GM12878 (cell line): ENCODE data around the gene KLHL30. TPM values are rescaled to one million over a fixed set of nuclear protein-coding genes. Genes with fewer than 3 reads are reported as not detected.

ENCODE experiments used
- ATAC-seq: fragments of 200-7000 bp; cut with Tn5 transposase; 3 replicates; pipeline ENCODE4 v1.9.1; 2020; ENCODE audit warnings: mild to moderate bottlenecking, moderate library complexity
- BruUV-seq: library from RNA; stranded (reverse); fragments of 400-500 nt; replicated peaks from 2 replicates; lab custom pipeline; 2021; lab: Mats Ljungman, UMichigan
- CTCF ChIA-PET: fragments of 300-600 bp; sonication (Branson Sonifier 250); formaldehyde crosslinking; extraction: SDS; loops from one replicate; lab custom pipeline; 2021; ENCODE audit warnings: inconsistent platforms; lab: Yijun Ruan, JAX
- POLR2A ChIA-PET: fragments of 350-600 bp; formaldehyde crosslinking; extraction: SDS; loops from one replicate; lab custom pipeline; 2021; ENCODE audit warnings: inconsistent platforms; lab: Charles Lee
- RAD21 ChIA-PET: fragments of 300-600 bp; sonication (Branson Sonifier 250); formaldehyde crosslinking; loops from one replicate; lab custom pipeline; 2023; ENCODE audit warnings: antibody characterized with exemption; ENCODE audit not compliant: unreplicated experiment; lab: Charles Lee
- SMC1A ChIA-PET: fragments of 300-600 bp; sonication (Branson Sonifier 250); formaldehyde crosslinking; loops from one replicate; lab custom pipeline; 2023; ENCODE audit not compliant: unreplicated experiment, uncharacterized antibody; lab: Charles Lee
- DNase-seq: peaks from one replicate; pipeline ENCODE4 v3.0.0-alpha.2; 2011; ENCODE audit warnings: low read depth, low spot score
- FAIRE-seq: peaks from 3 replicates; lab custom pipeline; 2011; peaks lifted over from hg19 to GRCh38; lab: Jason Lieb, UNC
- H2AFZ ChIP-seq: 2 replicates; pipeline ENCODE4 v1.6.0; 2011; ENCODE audit warnings: low read depth, low read length, control low read depth; ENCODE audit not compliant: control insufficient read depth
- H3K27ac ChIP-seq: 2 replicates; pipeline ENCODE4 v1.5.1; 2011; ENCODE audit warnings: control low read depth; ENCODE audit not compliant: control insufficient read depth, insufficient read depth
- H3K27me3 ChIP-seq, 2 experiments: replicated peaks in 1 of 2; 2 replicates each; pipeline versions ENCODE4 v1.6.0 to v1.6.1; 2011; ENCODE audit warnings: low read length in 1 of 2; ENCODE audit not compliant: control insufficient read depth in 2 of 2, insufficient read depth in 2 of 2
- H3K36me3 ChIP-seq, 2 experiments: 2 replicates each; pipeline ENCODE4 v1.5.1; 2011; ENCODE audit warnings: low read length in 1 of 2; ENCODE audit not compliant: control insufficient read depth in 2 of 2, insufficient read depth in 2 of 2
- H3K4me1 ChIP-seq: 2 replicates; pipeline ENCODE4 v1.6.1; 2011; ENCODE audit warnings: mild to moderate bottlenecking, low read length, moderate library complexity, mixed read lengths; ENCODE audit not compliant: control insufficient read depth, insufficient read depth
- H3K4me2 ChIP-seq: 2 replicates; pipeline ENCODE4 v1.6.0; 2011; ENCODE audit warnings: control low read depth; ENCODE audit not compliant: control insufficient read depth, insufficient read depth
- H3K4me3 ChIP-seq: fragments of 200-600 bp; sonication (generic); 2 replicates; pipeline ENCODE4 v1.5.1; 2016
- H3K79me2 ChIP-seq: 2 replicates; pipeline ENCODE4 v1.6.0; 2011; ENCODE audit warnings: low read length; ENCODE audit not compliant: control insufficient read depth, insufficient read depth
- H3K9ac ChIP-seq: 2 replicates; pipeline ENCODE4 v1.8.0; 2011; ENCODE audit warnings: low read length, control low read depth, mixed read lengths; ENCODE audit not compliant: control insufficient read depth, insufficient read depth
- H3K9me3 ChIP-seq: replicated peaks from 3 replicates; pipeline ENCODE4 v1.5.1; 2011; ENCODE audit warnings: mild to moderate bottlenecking, low read length; ENCODE audit not compliant: control insufficient read depth, insufficient read depth
- H4K20me1 ChIP-seq: 2 replicates; pipeline ENCODE4 v1.6.0; 2011; ENCODE audit not compliant: control insufficient read depth, insufficient read depth
- CHD1 ChIP-seq: IDR thresholded peaks from 2 replicates; pipeline ENCODE4 v1.6.1; 2012; ENCODE audit warnings: low read depth, low read length, improper control_type of control experiment
- CHD2 ChIP-seq: IDR thresholded peaks from 2 replicates; pipeline ENCODE4 v1.6.1; 2011; ENCODE audit warnings: low read depth, low read length, improper control_type of control experiment, borderline replicate concordance
- GABPA ChIP-seq: IDR thresholded peaks from 2 replicates; pipeline ENCODE4 v1.6.1; 2014; ENCODE audit warnings: antibody characterized with exemption, low read depth, mild to moderate bottlenecking, inconsistent platforms
- KLF5 ChIP-seq: fragments of 450-650 bp; IDR thresholded peaks from 2 replicates; pipeline ENCODE4 v1.6.1; 2014; ENCODE audit warnings: mild to moderate bottlenecking; ENCODE audit not compliant: partially characterized antibody
- MXI1 ChIP-seq: fragments of 150-350 bp; IDR thresholded peaks from 2 replicates; pipeline ENCODE4 v1.6.1; 2011; ENCODE audit warnings: low read depth, mild to moderate bottlenecking, inconsistent platforms, low read length, improper control_type of control experiment
- NFYB ChIP-seq: IDR thresholded peaks from 2 replicates; pipeline ENCODE4 v1.6.1; 2011; ENCODE audit warnings: low read depth, mild to moderate bottlenecking, low read length, improper control_type of control experiment, moderate library complexity; ENCODE audit not compliant: insufficient read depth
- NR2C1 ChIP-seq: fragments of 450-650 bp; IDR thresholded peaks from 2 replicates; pipeline ENCODE4 v1.6.1; 2017; ENCODE audit warnings: antibody characterized with exemption, mild to moderate bottlenecking, moderate library complexity
- PML ChIP-seq: IDR thresholded peaks from 2 replicates; pipeline ENCODE4 v1.6.1; 2012; ENCODE audit warnings: low read length, inconsistent platforms
- SMARCA5 ChIP-seq: fragments of 450-650 bp; IDR thresholded peaks from 2 replicates; pipeline ENCODE4 v1.6.1; 2017; ENCODE audit warnings: mild to moderate bottlenecking
- STAT3 ChIP-seq: IDR thresholded peaks from 2 replicates; pipeline ENCODE4 v1.6.1; 2011; ENCODE audit warnings: low read depth, low read length, improper control_type of control experiment
- TAF1 ChIP-seq: IDR thresholded peaks from 2 replicates; pipeline ENCODE4 v1.6.1; 2011; ENCODE audit warnings: mild to moderate bottlenecking, low read depth, low read length, borderline replicate concordance
- TCF7 ChIP-seq: IDR thresholded peaks from 2 replicates; pipeline ENCODE4 v1.6.1; 2014; ENCODE audit warnings: antibody characterized with exemption, borderline replicate concordance
- ZBTB33 ChIP-seq: fragments of 450-650 bp; IDR thresholded peaks from 2 replicates; pipeline ENCODE4 v1.6.1; 2017; ENCODE audit warnings: mild to moderate bottlenecking
- ZBTB40 ChIP-seq: fragments of 450-650 bp; IDR thresholded peaks from 2 replicates; pipeline ENCODE4 v1.6.1; 2016; ENCODE audit warnings: mild to moderate bottlenecking, moderate library complexity, borderline replicate concordance
- ZNF622 ChIP-seq: fragments of 450-650 bp; IDR thresholded peaks from 2 replicates; pipeline ENCODE4 v1.6.1; 2017; ENCODE audit warnings: mild to moderate bottlenecking, inconsistent platforms
- ZZZ3 ChIP-seq: IDR thresholded peaks from 2 replicates; pipeline ENCODE4 v1.6.1; 2011; ENCODE audit warnings: low read depth; ENCODE audit not compliant: control insufficient read depth, insufficient read length
- WGBS: methylation state at CpG from one replicate; pipeline ENCODE4 v1.1.6; 2016; ENCODE audit warnings: low lambda C conversion rate; ENCODE audit not compliant: insufficient replicate concordance, insufficient coverage; ENCODE audit errors: missing lambda C conversion rate; 5-methylcytosine and 5-hydroxymethylcytosine counted together
- in situ Hi-C: fragments of 300-500 bp; cut with MboI; formaldehyde crosslinking; loops from 9 replicates; pipeline ENCODE4 v1.14.3; 2018; ENCODE audit warnings: mixed read lengths
- intact Hi-C: fragments of 100-400 bp; cut with micrococcal nuclease; formaldehyde crosslinking; loops from one replicate; pipeline ENCODE4 v1.14.2; 2022; ENCODE audit not compliant: unreplicated experiment
- polyA plus RNA-seq, 11 experiments: library from polyadenylated mRNA; depleted of rRNA in 4 of 11; unstranded in 6 of 11; stranded (reverse) in 5 of 11; fragments of >200 nt; fragmentation: Nextera tagmentation in 4 of 11; fragmentation: Illumina TruSeq in 1 of 11; extraction: Ambion mirVana in 4 of 11; extraction: Trizol in 1 of 11; gene quantifications; 1 replicate in 1 of 11; 2 replicates in 10 of 11; pipeline versions ENCODE4 v1.2.1 to v1.2.3, GENCODE V29; 2011 to 2016; ENCODE audit warnings: inconsistent platforms in 2 of 11, missing spikeins in 2 of 11, low read depth in 1 of 11
- total RNA-seq, 4 experiments: library from RNA; depleted of rRNA in 3 of 4; stranded (reverse); fragments of >200 nt in 3 of 4; fragmentation: Illumina TruSeq in 1 of 4; extraction: Trizol in 1 of 4; gene quantifications; 2 replicates each; pipeline versions ENCODE4 v1.2.1 to v1.2.3, GENCODE V29; 2013 to 2021

The KLHL30 gene
- total and polyA plus RNA-seq, 10 of the 15 experiments (the other 5 are each of a cell fraction or from before 2014, with no cell fraction given): 0.03 TPM; not detected in 9

GRCh38 chr2:238164906-238165287 is 26.4 kb downstream of the KLHL30 start (continued):
- TF ChIP-seq ZZZ3: no peak
- TF ChIP-seq GABPA: no peak
- no peak for TF ChIP-seq ZNF622
- no peak for TF ChIP-seq SMARCA5
- no peak for TF ChIP-seq ZBTB33
- TF ChIP-seq KLF5: no peak
- no peak for TF ChIP-seq MXI1
- no peak for TF ChIP-seq PML
- no peak for TF ChIP-seq NFYB
- no peak for TF ChIP-seq TCF7
- no peak for TF ChIP-seq CHD2

GRCh38 chr2:238165288-238165921 is 26.9 kb downstream of the KLHL30 start:
- BruUV-seq: no TSS peak
- CTCF ChIA-PET: interaction anchor here (0.5 kb wide), 1 partner anchor 136 kb away, joined by 3 read pairs; no protein-coding TSS in a partner anchor
- 67% methylated on average over 12 of the region's 12 CpGs for WGBS
- Histone ChIP-seq H3K4me3 (no peak overlapping the region), H3K9me3 (no peaks in the 10 kb centered on the region), H3K36me3 (peaks cover 2 to 10% of the 10 kb centered on the region in 2 experiments), H3K79me2 (no peaks in the 10 kb centered on the region), H2AFZ (no peak overlapping the region), H4K20me1 (no peaks in the 10 kb centered on the region; the same call in 1 of the 2 replicates), H3K4me1 (0 out of 2 replicates have a peak, but pooled peaks cover under 1% of the 10 kb centered on the region), H3K9ac (no peak overlapping the region), H3K27me3 (peaks cover 0 to 5% of the 10 kb centered on the region in 2 experiments; a peak in 3 of 4 replicates), H3K27ac (no peak overlapping the region), H3K4me2 (no peak overlapping the region)
- SMC1A ChIA-PET: interaction anchor here (1.2 kb wide), 1 partner anchor 10 kb away, joined by 3 read pairs; no protein-coding TSS in a partner anchor
- RAD21 ChIA-PET: no interaction called here
- no peak for ATAC-seq
- no peak for DNase-seq
- POLR2A ChIA-PET: interaction anchor here (0.5 kb wide), 1 partner anchor 21 kb away, joined by 4 read pairs; no protein-coding TSS in a partner anchor
- in situ Hi-C loops (no loop called here), intact Hi-C loops (no loop called here)
- FAIRE-seq: no peak
- TF ChIP-seq NR2C1 (no peak), ZBTB40 (no peak), STAT3 (no peak), TAF1 (no peak), CHD1 (no peak)
